HUES6 (cell line): ENCODE results near the gene CSPG4.
"Not testable (repeated sequence)": the region's sequence is repeated elsewhere in the genome, so short reads cannot be mapped to it uniquely, and the experiment has no call there.

ENCODE experiments used
- H3K27ac ChIP-seq: 2 replicates; pipeline ENCODE4 v1.7.0; 2013; ENCODE audit warnings: low read depth, mild to moderate bottlenecking, low read length, inconsistent platforms
- H3K27me3 ChIP-seq: 2 replicates; pipeline ENCODE4 v1.6.1; 2013; ENCODE audit warnings: low read length; ENCODE audit not compliant: control insufficient read depth, insufficient read depth
- H3K36me3 ChIP-seq: 2 replicates; pipeline ENCODE4 v1.6.1; 2013; ENCODE audit warnings: low read length; ENCODE audit not compliant: control insufficient read depth, insufficient read depth
- H3K4me1 ChIP-seq: 2 replicates; pipeline ENCODE4 v1.6.1; 2013; ENCODE audit warnings: low read length; ENCODE audit not compliant: control insufficient read depth, insufficient read depth
- H3K4me3 ChIP-seq: 2 replicates; pipeline ENCODE4 v1.5.1; 2013; ENCODE audit warnings: low read depth, low read length
- H3K9ac ChIP-seq: one replicate; pipeline ENCODE4 v1.6.1; 2013; ENCODE audit warnings: mild to moderate bottlenecking, low read length
- H3K9me3 ChIP-seq: 2 replicates; pipeline ENCODE4 v1.6.1; 2013; ENCODE audit warnings: low read depth, low read length; ENCODE audit not compliant: control insufficient read depth, insufficient read depth

Gene CSPG4

DNA sequence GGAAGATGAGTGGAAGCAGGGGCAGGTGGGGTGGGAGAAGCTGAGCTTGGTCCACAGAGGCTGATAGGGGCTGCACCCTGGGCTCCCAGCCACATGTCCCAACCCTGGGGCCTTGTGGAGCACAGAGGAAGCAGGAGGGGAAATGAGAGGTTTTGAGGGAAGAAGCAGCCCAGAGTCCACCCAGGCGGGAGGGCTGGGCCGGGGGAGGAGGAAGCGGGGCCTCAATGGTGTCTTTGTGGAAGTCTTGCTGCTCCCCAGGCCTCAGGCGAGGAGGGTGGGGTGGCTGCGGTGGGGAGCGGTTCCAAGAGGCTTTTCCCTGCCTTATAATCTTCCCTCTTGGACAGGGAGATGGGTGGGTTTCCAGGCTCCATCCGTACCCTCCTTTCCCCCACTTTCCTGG lies 13.1 kb downstream of the CSPG4 start:
- not testable (repeated sequence) for H3K27me3 ChIP-seq, H3K9me3 ChIP-seq, H3K27ac ChIP-seq, H3K36me3 ChIP-seq, H3K9ac ChIP-seq, H3K4me3 ChIP-seq, H3K4me1 ChIP-seq

- H3K36me3 ChIP-seq, H3K27ac ChIP-seq, H3K4me3 ChIP-seq, H3K9me3 ChIP-seq, H3K9ac ChIP-seq, H3K27me3 ChIP-seq: not testable (repeated sequence)
- H3K4me1 ChIP-seq: peaks cover 23% of the 10 kb centered on the region
Observed at GRCh38 chr15:75697974-75698747, 14.5 kb downstream of the CSPG4 start.

DNA sequence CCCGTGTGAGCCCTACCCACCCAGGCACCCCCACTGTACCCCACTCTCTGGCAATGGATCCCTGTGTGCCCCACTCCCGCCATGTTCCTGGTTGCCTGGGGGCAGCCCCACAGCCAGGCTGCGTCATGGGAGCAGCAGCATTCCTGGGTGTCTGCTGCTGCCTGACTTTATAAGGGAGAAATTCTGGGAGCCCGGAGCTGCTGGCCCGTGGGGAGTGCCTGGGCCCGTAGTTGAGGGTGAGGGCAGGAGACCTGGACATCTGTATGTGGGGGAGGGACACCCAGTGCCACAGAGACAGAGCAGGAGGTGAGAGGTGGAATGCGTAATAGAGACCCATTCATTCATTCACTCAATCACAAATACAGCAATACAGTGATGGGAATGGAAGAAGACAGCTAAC lies 15.1 kb downstream of the CSPG4 start:
- no peak overlapping the region for H3K27ac ChIP-seq
- H3K4me3 ChIP-seq: no peak overlapping the region
- H3K9ac ChIP-seq: no peak overlapping the region
- H3K27me3 ChIP-seq: no peaks in the 10 kb centered on the region
- no peaks in the 10 kb centered on the region for H3K36me3 ChIP-seq
- no peaks in the 10 kb centered on the region for H3K9me3 ChIP-seq
- H3K4me1 ChIP-seq: peaks cover 24% of the 10 kb centered on the region

DNA sequence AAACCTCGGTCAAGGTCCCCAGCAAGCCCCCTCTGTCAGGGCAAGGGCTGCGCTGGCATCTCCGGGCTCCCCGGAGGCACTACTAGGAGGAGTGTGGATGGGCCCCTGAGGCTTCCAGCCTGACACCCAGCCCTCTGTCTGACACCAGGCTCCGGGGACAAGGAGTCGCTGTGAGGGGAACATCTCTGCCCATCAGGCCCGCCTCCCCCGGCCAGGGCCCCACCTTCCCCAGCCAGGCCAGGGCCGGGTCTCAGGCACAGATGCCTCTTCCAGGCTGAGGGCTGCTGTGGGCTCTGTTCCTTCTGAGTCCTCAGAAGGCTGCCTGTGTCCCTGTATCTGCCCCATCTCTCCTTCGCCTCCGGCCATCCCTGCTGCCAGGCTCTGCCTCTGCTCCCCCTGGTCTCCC lies 15.8 kb downstream of the CSPG4 start:
- no peak overlapping the region for H3K4me3 ChIP-seq
- H3K27me3 ChIP-seq: no peaks in the 10 kb centered on the region
- peaks cover 24% of the 10 kb centered on the region for H3K4me1 ChIP-seq
- no peaks in the 10 kb centered on the region for H3K9me3 ChIP-seq
- no peak overlapping the region for H3K9ac ChIP-seq
- H3K36me3 ChIP-seq: no peaks in the 10 kb centered on the region
- no peak overlapping the region for H3K27ac ChIP-seq

GRCh38 chr15:75696311-75696720 lies 16.3 kb downstream of the CSPG4 start:
- H3K9ac ChIP-seq: no peak overlapping the region

GRCh38 chr15:75695634-75696310 lies 16.9 kb downstream of the CSPG4 start:
- Histone ChIP-seq H3K9ac (no peak overlapping the region), H3K4me3 (no peak overlapping the region), H3K9me3 (no peaks in the 10 kb centered on the region), H3K36me3 (no peaks in the 10 kb centered on the region), H3K27ac (no peak overlapping the region), H3K4me1 (peaks cover 24% of the 10 kb centered on the region), H3K27me3 (no peaks in the 10 kb centered on the region)

More at GRCh38 chr15:75696311-75696720, 16.3 kb downstream of the CSPG4 start:
- H3K27me3 ChIP-seq: no peaks in the 10 kb centered on the region
- H3K4me3 ChIP-seq: no peak overlapping the region
- H3K27ac ChIP-seq: no peak overlapping the region
- H3K9me3 ChIP-seq: no peaks in the 10 kb centered on the region
- no peaks in the 10 kb centered on the region for H3K36me3 ChIP-seq
- H3K4me1 ChIP-seq: peaks cover 24% of the 10 kb centered on the region

- peaks cover 24% of the 10 kb centered on the region for H3K4me1 ChIP-seq
- no peaks in the 10 kb centered on the region for H3K9me3 ChIP-seq
- H3K27me3 ChIP-seq: no peaks in the 10 kb centered on the region
- H3K36me3 ChIP-seq: no peaks in the 10 kb centered on the region
- no peak overlapping the region for H3K27ac ChIP-seq
- no peak overlapping the region for H3K9ac ChIP-seq
- no peak overlapping the region for H3K4me3 ChIP-seq
Observed at GRCh38 chr15:75695220-75695619, 17.4 kb downstream of the CSPG4 start.

DNA sequence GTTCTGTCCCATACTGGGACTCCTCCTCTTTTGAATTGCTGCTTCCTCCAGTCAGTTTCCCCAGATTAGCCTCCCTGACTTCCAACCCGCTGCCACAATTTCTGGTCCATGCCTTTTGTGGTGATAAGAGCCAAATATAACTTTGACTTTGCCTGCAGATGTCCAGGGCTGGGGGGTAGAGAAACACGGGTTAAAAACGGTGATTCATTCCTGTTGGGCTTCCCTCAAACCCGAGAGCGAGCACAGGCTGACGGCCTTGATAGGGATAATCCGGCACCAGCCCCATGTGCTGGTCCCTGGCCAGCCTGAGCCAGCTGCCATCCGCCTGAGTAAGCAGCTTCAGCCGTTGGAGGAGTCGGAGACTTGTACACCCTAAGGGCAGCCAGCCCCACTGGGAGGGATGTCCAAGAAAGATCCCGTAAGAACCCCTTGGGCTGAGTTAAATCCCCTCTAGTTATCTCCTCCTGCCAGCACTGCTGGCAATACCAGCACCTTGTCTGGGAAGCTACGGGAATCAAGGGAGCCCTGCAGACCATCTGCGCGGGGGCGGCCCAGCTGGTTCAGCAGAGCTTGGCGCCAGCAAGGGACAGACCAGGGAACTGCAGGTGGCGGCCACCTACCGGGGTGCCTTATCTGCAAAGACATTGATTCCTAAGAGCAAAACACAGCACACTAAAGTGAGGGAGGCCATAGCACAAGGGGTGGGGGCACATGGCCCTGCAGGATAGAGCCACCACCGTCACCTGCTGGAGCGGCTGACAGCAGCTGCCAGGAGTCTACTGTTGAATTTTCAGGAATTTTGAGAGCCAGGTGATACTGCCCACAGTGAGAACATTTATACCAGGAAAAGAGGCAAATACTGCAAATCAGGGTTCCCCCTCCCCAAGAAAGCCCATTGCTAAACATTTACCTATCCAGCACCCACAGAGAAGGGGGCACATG lies 18.1 kb downstream of the CSPG4 start:
- Histone ChIP-seq H3K27me3 (no peaks in the 10 kb centered on the region), H3K36me3 (no peaks in the 10 kb centered on the region), H3K9me3 (no peaks in the 10 kb centered on the region), H3K9ac (no peak overlapping the region), H3K27ac (no peak overlapping the region; the same call in 1 of the 2 replicates), H3K4me1 (peaks cover 24% of the 10 kb centered on the region), H3K4me3 (no peak overlapping the region)

GRCh38 chr15:75693501-75694240 lies 19.0 kb downstream of the CSPG4 start:
- H3K4me1 ChIP-seq: peaks cover 24% of the 10 kb centered on the region
- no peaks in the 10 kb centered on the region for H3K9me3 ChIP-seq
- no peaks in the 10 kb centered on the region for H3K27me3 ChIP-seq
- H3K36me3 ChIP-seq: no peaks in the 10 kb centered on the region
- H3K9ac ChIP-seq: no peak overlapping the region
- H3K4me3 ChIP-seq: no peak overlapping the region
- no peak overlapping the region; the same call in 1 of the 2 replicates for H3K27ac ChIP-seq

GRCh38 chr15:75693028-75693427 lies 19.6 kb downstream of the CSPG4 start:
- H3K27ac ChIP-seq, H3K27me3 ChIP-seq, H3K36me3 ChIP-seq, H3K9ac ChIP-seq, H3K9me3 ChIP-seq, H3K4me3 ChIP-seq: not testable (repeated sequence)
- peaks cover 24% of the 10 kb centered on the region for H3K4me1 ChIP-seq
